GM21576 (cell line): ENCODE data around the gene GINS2.

Experiments
- ATAC-seq: cut with Tn5 transposase; IDR thresholded peaks from one replicate; pipeline ENCODE4 v1.9.1; 2021; ENCODE audit warnings: mild to moderate bottlenecking, moderate library complexity; ENCODE audit not compliant: unreplicated experiment

The GINS2 gene

DNA sequence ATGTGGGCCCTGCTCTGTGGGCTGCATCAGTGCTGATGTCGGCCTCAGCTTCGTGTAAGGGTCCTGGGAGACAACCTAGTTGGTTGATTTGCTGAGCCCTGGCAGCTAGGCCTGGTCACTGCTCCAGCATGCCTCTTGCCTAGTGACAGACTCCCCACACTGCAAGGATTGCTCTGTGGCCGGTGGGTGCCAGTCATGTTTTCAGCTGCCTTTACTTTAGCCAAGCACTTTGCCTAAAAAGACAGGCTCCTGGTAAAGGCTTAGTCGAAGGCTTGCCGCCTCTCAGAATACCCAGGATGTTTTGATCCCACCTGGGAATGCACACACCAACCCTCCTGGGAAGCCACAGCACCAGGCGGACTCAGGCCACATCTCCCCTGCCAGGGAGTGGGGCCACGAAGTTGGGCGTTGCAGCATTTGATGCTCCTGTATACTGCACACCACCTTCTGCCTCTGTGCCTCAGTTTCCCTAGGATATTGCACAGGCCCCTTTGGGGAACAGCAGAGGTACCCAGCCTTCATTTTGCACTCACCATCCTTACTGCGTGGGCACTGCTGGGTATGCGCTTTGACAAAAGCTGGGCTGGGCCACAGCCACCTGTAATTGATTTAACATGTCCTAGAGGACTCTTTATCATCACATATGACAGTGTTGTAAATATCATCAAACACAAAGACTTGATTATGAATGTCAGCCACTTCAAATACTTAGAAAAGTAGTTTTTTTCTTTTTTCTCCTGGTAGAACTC is 19.9 kb downstream of the GINS2 start:
- no peak for ATAC-seq

DNA sequence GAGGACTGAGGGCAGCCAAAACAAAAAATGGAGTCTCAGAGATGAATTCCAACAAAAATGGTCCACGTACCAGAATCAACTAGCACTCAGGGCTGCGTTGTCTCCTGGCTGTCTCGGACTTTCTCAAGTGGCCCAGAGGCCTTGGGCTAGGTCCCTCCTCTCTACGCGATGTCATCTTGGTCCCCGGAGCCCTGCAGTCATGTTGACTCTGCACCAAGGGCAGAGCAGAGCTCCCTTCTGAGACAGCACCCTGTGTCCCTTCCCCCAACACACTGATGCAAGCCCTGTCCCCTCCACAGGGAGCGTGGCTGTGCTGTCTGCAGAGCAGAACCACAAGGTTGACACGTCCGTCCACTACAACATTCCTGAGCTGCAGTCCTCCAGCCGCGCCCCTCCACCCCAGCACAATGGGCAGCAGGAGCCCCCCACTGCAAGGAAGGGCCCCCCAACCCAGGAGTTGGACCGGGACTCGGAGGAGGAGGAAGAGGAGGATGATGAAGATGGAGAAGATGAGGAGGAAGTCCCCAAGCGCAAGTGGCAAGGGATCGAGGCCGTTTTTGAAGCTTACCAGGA is 20.8 kb downstream of the GINS2 start:
- ATAC-seq = no peak

DNA sequence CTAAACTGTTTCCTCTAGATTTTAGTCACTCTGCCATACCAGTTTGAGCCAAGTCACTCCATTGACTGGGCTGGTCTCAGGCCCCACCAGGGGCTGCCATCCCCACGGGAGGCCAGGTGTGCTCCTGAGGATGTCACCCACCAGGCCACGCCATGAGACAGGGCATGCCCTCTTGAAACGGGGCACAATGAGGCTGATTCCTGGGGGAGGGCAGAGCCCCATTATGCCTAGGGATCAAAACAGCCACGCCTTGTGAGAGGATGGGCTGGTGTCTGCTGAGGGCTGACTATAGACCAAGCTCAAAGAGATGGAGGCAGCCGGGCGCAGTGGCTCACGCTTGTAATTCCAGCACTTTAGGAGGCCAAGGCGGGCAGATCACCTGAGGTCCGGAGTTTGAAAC is 21.5 kb downstream of the GINS2 start:
- no peak for ATAC-seq

DNA sequence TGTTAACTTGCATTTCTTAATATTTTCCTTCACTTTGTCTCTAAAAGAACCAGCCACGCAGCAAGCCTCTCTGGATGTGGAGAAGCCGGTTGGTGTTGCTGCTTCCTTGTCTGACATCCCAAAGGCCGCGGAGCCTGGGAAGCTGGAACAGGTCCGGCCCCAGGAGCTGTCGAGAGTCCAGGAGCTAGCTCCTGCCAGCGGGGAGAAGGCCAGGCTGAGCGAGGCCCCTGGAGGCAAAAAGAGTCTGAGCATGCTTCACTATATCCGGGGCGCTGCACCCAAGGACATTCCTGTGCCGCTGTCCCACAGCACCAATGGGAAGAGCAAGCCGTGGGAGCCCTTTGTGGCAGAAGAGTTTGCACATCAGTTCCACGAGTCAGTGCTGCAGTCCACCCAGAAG is 22.8 kb downstream of the GINS2 start:
- ATAC-seq = no peak

DNA sequence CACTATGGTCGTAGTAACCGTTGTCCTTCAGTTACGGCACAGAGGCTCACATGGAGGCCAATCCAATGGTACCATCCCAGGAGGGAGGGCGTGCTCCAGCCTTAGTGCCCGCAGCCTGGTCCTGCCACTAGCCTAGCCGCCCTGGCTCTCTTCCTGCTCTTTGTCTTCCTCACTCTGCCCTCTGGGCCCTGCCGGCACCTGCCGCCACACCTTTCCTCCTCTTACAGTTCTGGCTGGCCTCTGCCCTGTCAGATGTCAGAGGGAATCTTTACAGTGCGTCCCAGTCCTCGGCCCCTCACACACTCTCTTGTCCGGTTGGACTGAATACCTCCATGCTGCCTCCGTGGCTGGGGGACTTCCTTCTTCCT is 23.4 kb downstream of the GINS2 start:
- ATAC-seq = no peak

DNA sequence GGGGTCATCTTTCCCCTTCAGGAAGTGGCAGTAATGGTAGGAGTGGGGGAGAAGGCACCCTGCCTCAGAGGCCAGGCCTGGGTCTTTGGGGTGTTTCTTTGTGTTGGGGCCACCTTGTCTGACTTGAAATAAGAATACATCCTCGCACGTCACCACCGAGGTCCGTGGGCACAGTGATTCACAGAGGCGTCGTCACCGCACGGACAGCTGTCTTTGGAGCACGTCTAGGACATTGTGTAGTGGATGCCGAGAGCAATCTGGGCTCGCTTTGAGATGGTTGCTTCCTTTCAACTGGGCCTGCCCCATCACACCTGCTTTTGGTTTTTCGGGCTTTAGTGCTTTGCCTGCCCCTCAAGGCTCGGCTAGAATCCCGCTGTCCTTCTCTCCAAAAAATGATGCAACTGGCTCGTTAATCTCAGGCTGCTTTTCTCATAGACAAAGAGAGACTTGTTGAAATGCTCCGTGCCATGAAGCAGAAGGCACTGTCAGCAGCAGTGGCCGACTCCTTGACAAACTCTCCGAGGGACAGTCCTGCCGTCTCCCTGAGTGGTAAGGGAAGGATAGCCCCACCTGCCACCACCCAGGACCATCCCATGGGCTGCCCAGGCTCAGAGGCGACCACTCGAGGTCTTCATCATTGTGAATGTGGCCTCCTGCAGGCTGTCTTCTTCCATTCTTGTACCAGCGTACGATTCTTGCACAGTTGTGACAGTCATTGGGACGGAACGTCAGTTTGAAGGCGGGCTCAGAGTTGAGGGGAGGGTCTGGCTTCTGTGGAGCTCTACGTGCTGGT is 24.0 kb downstream of the GINS2 start:
- ATAC-seq = no peak

DNA sequence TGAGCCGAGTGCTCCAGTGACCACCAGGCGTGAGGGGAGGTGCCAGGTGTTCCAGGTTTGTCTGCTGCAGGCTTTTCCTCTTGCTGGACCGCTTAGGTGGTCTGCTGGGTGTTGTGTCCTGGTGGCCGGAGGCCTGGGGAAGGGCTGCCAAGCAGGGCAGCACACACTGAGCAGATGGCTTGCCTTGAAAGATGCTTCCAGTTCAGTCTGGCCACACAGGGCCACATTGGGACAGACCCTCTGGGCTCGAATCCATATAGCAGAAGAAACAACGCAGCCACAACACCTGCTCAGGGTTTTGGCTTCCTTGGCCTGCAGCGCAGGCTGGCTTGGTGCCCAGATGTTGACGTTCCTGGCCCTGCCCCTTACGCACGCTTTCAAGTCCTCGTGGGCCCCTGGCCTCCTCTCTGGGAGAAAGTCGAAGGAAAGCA is 24.8 kb downstream of the GINS2 start:
- ATAC-seq = no peak

DNA sequence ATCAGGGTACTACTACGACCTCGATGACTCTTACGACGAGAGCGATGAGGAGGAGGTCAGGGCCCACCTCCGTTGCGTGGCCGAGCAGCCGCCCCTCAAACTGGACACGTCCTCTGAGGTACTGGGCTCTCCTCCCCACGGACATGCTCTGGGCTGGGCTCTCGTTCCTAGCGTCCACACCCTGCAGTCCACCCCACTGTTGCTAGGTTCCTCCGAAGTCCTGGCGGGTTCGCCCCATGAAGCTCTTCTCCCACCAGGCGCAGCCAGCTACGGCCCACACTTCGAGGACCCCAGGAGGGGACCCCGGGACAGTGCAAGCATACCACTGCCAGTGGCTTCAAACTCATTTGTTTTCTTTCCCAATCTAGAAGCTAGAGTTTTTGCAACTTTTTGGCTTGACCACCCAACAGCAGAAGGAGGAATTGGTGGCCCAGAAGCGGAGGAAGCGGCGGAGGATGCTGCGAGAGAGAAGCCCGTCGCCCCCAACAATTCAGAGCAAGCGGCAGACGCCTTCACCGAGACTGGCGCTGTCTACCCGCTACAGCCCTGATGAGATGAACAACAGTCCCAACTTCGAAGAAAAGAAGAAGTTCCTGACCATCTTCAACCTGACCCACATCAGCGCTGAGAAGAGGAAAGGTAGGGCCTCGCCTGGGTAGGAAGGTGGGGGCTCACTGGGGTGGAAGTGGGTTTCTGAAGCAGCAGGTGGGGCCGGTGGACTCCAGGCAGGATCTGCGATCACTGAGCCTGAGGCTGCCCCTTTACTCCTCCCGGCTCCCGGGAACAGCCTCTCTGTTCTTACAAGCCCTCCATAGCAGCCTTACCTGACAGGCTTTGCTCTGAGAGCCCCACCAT is 25.6 kb downstream of the GINS2 start:
- ATAC-seq = no peak

DNA sequence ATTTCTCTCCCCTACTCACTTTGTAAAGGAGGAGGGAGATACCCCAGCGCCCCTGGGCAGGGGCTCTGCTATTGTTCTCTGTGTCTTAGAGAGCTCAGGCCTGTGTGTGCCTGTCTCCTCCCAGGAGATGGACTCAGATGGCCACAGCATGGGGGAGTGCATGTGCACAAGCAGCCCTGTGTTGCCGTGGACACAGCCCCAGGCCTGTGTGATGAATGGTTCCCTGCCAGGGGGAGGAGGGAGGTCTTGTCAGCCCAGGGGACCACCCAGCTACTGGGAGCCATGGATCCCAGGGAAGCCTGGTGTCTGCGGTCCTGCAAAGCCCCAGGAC is 26.3 kb downstream of the GINS2 start:
- no peak for ATAC-seq

DNA sequence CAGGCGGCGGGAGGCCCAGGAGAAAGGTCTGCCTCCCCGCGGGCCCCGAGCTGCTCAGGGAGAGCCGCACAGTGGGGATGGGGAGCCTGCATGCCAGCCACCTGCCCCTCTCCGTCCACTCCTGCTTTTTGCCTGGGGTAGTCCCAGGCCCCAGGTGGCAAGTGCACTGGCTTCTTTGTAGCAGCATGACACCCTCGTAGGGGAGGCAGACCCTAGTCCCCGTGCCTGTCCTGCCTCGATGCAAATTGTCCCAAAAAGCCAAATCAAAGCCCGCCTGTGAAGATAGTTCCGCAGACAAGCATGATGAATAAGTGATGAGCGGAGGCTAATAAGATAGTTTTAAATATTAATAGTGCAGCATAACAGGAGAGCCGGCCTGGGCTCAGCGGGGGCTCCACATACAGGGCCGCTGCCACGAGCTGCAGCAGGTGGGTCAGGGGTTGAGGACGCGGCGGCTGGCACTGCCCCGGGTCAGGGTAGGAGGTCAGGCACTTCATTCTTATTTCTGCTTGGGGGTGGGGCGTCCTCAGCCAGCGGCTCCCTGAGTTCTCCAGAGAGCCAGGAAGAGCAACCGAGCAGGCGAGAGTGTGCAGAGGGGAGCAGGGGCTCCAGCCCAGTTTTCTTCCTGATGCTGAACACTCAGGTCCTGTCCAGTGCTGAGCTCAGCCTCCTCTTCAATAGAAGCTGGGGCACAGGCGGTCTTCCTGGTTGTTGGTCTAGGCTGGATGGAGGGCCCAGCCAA is 26.8 kb downstream of the GINS2 start:
- ATAC-seq = no peak

DNA sequence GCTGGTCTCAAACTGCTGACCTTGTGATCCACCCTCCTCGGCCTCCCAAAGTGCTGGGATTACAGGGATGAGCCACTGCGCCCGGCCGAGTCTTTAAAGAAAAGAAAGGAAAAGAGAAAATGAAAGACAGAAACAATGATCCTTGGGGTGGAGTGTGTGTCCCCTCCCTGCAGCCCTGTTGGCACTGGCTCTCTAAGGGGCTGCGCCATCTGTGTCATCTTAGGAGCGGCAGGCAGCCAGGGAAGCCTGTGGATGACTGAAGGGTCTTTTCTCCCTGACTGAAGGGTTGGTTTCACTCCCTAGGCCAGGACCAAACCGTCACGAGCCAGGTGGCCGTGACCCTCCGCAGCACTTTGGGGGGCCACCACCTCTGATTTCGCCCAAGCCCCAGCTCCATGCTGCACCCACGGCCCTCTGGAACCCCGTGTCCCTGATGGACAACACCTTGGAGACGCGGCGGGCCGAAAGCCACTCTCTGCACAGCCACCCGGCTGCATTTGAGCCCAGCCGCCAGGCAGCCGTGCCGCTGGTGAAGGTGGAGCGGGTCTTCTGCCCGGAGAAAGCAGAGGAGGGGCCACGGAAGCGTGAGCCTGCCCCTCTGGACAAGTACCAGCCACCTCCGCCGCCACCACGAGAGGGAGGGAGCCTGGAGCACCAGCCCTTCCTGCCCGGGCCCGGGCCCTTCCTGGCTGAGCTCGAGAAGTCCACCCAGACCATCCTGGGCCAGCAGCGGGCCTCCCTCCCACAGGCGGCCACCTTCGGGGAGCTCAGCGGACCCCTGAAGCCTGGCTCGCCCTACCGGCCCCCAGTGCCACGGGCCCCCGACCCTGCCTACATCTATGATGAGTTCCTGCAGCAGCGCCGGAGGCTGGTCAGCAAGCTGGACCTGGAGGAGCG is 27.7 kb downstream of the GINS2 start:
- ATAC-seq = no peak

DNA sequence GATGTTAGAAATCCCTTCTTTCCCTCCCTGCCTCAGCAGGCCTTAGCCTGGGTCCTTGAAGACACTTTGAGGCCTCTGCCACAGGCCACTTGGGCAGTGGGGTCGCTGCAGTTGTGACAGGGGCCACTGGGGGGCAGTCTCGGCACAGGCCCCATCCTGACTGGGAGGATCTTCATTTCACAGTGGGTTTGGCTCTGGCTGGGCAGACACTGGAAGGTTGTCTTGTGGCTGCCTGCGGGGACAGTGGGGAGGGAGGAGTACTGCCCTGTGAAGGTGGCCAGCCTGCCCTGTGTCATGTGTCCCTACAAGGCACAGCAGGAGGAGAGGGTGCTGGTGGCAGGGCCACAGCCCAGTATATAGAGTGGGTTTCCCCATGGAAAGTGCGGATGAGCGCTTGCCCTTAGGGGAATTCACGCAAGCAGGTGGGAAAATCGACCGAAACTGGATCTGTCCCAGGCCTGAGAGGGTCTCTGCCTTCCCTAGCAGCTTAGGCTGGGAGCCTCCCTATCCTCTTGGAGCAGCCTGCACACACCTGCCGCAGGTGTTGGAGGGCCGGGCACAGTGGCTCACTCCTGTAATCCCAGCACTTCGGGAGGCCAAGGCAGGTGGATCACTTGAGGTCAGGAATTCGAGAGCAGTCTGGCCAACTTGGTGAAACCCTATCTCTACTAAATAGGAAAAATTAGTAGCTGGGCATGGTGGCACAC is 28.8 kb downstream of the GINS2 start:
- no peak for ATAC-seq

DNA sequence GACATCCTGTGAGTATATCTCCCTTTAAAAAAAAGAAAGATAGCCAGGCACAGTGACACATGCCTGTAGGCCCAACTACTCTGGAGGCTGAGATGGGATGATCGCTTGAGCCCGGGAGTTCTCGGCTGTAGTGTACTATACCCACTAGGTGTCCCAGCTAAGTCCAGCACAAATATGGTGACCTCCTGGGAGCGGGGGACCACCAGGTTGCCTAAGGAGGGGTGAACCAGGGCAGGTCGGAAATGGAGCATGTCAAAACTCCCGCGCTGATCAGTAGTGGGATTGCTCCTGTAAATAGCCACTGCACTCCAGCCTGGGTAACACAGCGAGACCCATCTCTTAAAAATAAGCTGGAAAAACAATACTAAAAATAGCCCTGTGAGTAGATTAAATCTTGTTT is 29.4 kb downstream of the GINS2 start:
- ATAC-seq = no peak

DNA sequence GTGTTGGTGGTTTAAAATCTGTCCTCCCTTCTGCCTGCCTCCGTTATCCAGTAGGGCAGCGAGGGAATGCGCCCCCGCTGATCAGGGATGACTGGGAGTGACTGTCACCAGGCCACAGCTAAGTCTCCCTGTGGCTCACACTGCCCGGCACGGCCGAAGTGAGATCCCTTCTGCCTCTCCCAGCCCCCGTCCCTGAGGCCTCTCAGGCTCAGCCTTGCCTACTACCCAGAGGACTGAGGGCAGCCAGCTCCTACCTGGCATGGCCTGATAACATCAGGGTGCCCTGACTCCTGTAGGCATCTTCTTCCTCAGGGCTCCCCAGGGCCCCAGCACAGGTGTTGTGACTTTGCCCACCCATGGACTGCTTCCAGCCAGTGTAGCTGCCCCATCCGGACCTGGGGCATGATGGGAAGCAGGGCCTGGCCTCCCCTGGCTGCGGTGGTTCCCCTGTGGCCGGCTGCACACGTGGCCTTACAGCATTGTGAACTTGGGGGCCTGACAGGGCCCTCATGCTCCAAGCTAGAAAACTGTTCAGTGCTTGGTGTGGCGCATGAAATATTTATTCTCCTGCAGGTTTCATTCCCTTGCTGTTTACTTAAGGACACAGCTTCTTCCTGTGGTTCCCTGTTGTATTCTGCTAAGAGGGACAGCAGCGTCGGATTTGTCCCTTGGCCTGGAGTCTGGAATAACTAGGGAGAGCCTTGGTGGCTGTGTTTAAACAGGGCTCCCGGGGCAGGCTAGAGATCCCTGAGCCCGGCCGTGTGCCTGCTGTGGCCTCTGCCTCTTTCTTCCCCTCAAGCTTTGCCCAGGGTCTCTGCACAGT is 30.0 kb downstream of the GINS2 start:
- no peak for ATAC-seq

DNA sequence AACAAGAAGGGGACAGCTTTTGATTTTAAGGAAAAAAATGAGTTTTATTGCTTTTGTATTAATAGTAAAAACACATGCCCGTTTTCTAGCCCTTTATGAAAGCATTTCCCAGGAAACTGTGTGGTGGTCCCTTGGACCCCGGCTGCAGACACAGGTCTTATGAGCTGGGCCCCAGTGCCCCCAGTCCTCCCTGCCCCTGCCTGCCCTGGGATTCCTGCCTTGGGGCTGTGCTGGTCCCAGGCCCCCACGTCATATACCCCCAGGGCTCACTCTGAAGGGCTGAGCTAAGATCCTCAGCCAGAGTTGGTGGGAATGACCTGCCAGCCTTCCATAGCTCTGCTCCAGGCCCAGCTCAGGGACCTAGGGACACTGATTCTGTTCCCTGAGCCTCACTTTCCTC is 30.8 kb downstream of the GINS2 start:
- no peak for ATAC-seq

DNA sequence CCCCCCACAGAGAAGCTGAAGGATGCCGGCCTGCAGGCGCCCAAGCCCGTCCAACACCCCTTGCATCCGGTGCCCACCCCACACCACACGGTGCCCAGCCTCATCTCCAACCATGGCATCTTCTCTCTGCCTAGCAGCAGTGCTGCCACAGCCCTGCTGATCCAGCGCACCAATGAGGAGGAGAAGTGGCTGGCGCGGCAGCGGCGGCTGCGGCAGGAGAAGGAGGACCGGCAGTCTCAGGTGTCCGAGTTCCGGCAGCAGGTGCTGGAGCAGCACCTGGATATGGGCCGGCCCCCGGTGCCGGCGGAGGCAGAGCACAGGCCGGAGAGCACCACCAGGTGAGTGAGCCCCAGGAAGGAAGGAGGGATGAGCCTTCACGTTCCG is 31.5 kb downstream of the GINS2 start:
- ATAC-seq = no peak

DNA sequence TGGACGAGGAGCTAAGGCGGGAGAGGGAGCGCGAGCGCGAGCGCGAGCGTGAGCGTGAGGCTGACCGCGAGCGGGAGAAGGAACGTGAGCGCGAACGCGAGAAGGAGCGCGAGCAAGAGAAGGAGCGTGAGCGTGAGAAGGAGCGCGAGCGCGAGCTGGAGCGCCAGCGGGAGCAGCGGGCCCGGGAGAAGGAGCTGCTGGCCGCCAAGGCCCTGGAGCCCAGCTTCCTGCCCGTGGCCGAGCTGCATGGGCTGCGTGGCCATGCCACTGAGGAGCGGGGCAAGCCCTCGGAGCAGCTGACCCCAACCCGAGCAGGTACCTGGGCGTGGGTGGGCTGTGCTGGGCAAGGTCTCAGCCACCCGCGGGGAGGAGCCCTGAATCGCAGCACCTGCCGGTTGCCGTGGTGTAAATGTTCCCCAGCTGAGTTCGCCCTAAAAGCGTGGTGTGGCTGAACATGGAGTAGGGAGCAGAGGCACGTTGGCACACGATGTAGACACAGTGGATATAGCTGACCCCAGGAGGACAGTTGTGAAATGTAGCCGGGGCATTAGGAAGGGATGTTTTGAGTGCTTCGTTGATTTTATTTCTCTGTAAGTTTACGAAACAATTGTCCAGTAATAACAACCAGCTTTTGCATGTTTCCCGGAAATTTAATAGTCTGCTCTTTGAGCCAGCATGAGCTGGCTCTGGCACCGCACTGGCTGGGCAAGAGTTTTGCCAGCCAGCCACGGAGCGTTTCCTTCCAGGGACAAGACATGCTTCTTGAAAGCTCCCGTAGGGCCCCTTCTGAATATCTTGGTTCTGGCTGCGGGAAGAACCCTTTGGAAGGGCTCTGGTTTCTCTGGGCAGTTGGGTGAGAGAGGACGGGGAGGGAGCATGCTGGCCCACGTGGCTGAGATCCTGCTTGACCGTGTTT is 32.1 kb downstream of the GINS2 start:
- no peak for ATAC-seq
